Islet of Langerhans (tissue), 1 donor: ENCODE results near the gene DSCAM.
"Not testable (repeated sequence)": the region's sequence is repeated elsewhere in the genome, so short reads cannot be mapped to it uniquely, and the experiment has no call there.

ENCODE experiments used
- FAIRE-seq: peaks from one replicate; lab custom pipeline; 2011; peaks lifted over from hg19 to GRCh38; lab: Jason Lieb, UNC

Gene DSCAM

DNA sequence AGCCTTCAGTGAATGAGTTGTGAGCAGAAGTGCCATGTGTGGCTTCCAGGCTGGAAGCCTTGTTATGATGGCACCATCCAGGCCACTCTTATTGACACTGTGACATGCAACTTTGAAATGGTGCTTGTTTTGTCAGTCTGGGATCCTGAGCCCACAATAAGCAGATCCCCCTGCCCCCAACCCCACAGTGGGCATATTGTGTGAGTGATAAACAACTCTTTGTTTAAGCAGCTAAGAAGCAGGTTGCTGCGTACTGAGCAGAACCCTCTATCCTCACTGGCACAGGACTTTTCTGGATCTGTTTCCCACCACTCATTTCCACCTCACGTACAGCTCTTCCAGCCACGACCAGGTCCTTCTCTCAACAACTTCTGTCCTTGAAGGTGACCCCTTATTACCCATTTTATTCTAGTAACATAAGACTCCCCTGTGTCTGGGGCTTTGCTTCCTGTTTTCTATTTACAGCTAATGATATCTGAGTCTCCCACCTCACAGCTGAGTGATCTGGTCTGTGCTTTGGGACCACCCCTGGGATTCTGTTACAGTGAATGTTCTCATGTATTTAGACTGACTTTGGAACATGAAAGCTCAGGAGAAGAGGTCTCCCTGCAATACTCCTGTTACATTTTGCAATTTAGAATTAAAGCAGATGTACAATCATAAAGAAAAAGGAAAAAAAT lies 604.2 kb downstream of the DSCAM start:
- FAIRE-seq: no peak

- FAIRE-seq: no peak
Measured at GRCh38 chr21:40235528-40235927, 611.4 kb downstream of the DSCAM start.

GRCh38 chr21:40231979-40232378 lies 615.0 kb downstream of the DSCAM start:
- FAIRE-seq: no peak

GRCh38 chr21:40227096-40227495 lies 619.9 kb downstream of the DSCAM start:
- no peak for FAIRE-seq

DNA sequence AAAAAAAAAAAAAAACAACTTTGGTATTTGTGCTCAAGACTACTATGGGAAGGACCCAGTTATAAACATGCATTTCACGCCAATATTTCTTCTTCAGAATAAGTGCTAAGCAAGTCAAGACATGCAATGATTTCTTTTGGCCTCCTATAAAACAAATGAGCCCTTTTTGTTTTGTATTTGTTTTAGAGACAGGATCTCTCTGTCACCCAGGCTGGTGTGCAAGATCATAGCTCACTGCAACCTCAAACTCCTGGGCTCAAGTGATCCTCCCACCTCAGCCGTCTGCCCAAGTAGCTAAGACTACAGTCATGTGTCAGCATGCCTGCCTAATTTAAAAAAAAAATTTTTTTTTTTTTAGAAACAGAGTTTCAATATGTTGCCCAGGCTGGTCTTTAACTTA lies 631.0 kb downstream of the DSCAM start:
- no peak for FAIRE-seq

DNA sequence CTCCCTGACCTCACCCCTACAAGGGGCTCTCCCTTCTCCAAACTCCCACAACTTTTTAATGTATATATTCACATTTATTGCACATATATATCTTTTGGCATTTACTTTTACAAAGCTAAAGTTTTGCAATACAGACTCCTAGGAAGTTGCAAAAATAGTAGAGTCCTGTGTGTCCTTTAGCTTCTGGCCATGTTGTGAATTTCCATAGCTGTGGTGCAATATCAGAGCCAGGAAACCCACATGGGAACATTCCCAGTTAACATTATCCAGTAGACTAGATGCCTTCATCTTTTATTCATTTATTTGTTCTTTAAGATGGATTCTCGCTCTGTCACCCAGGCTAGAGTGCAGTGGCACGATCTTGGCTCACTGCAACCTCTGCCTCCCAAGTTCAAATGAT lies 636.7 kb downstream of the DSCAM start:
- no peak for FAIRE-seq

GRCh38 chr21:40208948-40209345 lies 638.0 kb downstream of the DSCAM start:
- no peak for FAIRE-seq

- FAIRE-seq: no peak
Measured at GRCh38 chr21:40208206-40208947, 638.6 kb downstream of the DSCAM start.

GRCh38 chr21:40200946-40201345 lies 646.0 kb downstream of the DSCAM start:
- no peak for FAIRE-seq

DNA sequence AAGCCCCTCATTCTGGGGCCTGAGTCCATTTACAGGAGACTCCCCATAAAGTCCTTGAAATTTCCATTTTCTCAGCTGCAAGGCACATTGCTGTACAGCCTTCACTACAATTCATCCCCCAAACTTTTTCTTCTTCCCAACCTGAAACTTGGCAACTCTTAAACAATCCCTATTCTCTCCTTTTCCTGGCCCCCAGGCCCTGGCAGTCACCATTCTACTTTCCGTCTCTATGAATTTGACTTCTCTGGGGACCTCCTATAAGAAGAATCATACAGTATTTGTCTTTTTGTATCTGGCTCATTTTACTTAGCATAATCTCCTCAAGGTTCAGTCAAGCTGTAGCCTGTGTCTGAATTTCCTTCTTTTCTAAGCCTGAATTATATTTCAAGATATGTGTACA lies 646.8 kb downstream of the DSCAM start:
- no peak for FAIRE-seq

DNA sequence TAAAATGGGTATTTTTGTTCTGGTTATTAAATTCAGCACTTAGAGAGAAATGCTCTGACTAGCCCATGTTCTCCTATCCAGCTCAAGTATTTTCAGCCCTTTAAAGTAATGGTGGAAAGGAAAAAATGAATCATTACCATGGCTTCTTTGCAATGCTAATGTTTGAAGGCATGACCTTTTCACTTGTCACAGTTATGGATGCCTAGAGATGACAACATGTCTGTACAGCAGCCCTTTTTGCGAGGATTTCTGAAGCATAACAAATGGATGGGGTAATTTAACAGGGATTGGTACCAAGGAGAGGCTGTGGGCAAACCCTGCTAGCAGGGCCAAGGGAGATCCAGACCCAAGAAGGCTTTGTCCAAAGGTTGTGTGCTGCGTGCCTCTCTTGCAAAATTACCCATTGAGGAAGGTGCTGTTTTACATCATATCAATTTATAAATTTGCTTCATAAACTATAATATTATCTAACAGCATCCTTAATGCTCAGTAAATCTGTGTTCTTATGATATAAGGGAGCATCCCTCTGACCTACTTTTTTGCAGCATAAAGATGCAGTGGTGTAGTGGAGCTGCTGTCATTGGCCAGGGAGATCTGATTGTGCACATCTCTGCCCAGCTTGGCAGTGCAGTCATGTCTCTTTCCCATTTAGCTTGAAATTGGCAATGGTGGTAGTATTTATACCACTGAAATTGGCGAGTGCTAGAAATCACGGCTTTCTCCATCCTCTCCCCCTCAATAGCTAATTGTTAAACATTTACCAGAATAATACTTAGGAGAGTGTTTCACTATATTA lies 652.6 kb downstream of the DSCAM start:
- no peak for FAIRE-seq

- no peak for FAIRE-seq
Measured at GRCh38 chr21:40191616-40192015, 655.3 kb downstream of the DSCAM start.

DNA sequence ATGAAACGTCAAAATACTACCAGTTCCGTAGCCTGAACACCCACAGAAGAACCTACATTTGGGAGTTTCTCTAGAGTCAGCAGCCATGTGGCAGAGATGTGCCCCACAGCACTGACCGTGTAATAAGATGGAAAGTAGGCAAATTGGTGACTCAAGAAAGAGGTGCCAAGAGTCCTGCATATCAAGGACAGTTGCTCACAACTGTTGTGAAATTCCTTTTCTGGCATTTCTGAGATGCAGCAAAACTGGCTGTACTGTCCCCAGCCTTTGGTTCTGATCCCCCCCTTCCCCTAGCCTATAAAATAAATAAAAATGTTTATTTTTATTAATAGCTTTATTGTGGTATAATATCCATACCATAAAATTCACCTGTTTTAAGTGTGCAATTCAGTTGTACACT lies 655.8 kb downstream of the DSCAM start:
- FAIRE-seq: no peak

GRCh38 chr21:40187946-40188654 lies 658.9 kb downstream of the DSCAM start:
- FAIRE-seq: no peak

DNA sequence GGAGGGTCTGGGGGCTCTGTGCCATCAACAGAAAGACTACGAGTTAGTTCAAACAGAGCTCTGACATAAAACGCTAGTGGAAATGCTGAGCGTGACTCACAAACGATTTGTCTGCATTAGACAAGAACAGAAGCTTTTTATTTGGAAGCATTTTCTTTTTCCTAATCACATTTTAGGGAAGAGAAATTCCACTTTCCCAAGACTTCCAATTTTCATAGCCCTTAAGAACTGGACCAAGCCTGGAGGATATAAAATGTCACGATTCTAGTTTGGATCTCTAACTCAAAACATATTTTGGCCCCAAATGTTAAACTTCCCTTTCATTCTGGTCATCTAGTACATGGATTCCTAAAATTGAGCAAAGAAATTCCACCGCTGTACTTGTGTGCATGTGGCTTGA lies 659.7 kb downstream of the DSCAM start:
- FAIRE-seq: no peak

- FAIRE-seq: no peak
Measured at GRCh38 chr21:40186045-40186444, 660.9 kb downstream of the DSCAM start.

DNA sequence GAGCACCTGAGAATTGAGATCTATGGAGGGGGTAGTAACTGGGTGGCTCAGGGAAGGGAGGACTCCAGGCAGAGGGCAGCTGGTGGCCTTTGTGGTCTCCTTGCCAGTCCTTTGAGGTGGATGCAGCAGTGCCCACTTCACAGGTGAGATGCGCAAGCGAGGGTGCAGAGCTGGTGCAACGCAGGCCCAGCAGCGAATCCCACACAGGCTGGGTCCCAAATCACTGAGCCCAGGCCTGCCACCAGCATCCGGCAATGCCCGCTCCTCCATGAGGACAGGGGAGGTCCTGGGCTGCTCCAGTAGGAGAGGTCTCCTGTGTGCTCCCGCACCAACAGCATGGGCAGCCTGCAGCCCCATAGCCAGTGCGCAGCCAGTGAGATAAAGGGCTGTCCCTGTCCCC lies 661.8 kb downstream of the DSCAM start:
- no peak for FAIRE-seq

DNA sequence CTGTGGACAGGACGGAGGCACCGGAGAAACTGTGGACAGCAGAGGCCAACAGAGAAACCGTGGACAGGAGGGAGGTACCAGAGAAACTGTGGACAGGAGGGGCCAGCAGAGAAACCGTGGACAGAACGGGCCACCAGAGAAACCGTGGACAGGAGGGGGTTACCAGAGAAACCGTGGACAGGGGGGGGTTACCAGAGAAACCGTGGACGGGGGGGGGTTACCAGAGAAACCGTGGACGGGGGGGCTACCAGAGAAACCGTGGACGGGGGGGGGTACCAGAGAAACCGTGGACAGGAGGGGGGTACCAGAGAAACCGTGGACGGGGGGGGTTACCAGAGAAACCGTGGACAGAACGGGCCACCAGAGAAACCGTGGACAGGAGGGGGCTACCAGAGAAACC lies 664.5 kb downstream of the DSCAM start:
- FAIRE-seq: not testable (repeated sequence)

DNA sequence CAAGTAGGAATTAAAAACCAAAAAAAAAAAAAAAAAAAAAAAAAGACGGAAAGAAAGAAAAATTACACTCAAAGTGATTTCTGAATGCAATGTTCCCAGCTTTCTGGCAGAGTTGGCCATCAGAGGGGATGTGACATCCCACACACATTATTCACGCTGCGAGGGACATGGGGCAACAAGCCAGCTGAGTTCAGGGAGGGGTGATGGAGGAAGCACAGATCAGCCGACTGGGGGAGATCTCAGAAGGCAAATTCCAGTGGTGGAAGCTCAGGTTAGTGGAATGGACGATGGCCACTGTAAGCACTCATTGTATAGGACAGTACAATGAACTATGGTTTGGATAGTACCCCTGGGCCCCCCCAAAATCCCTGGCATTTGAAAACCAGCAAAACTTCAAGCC lies 667.8 kb downstream of the DSCAM start:
- no peak for FAIRE-seq

- FAIRE-seq: no peak
Measured at GRCh38 chr21:40178726-40179125, 668.2 kb downstream of the DSCAM start.

GRCh38 chr21:40177979-40178378 lies 669.0 kb downstream of the DSCAM start:
- FAIRE-seq: peak; percentile 17

GRCh38 chr21:40176724-40177123 lies 670.2 kb downstream of the DSCAM start:
- peak; percentile 83 for FAIRE-seq

GRCh38 chr21:40173816-40174215 lies 673.1 kb downstream of the DSCAM start:
- no peak for FAIRE-seq
